Activated T-cell treated with anti-CD3 and anti-CD28 coated beads for 1 hour (primary cell): ENCODE data around the gene ODAD2.
"Not testable (repeated sequence)": the region's sequence is repeated elsewhere in the genome, so short reads cannot be mapped to it uniquely, and the experiment has no call there.

ENCODE experiments used
- DNase-seq: peaks from one replicate; pipeline ENCODE4 v3.0.0-alpha.2; 2020; ENCODE audit warnings: low read depth

The ODAD2 gene

GRCh38 chr10:27998954-27999275, at the start of gene ODAD2:
Gene ODAD2 (minus strand): TSS chr10:27999079. CDS start chr10:27995142, 3,937 bp downstream.
- DNase-seq, result peak; percentile 11

GRCh38 chr10:28047061-28047460, 48.2 kb upstream of the ODAD2 start:
- DNase-seq, result no peak

GRCh38 chr10:28046579-28046978, 47.7 kb upstream of the ODAD2 start:
- DNase-seq, result no peak

- no peak for DNase-seq
Observed at GRCh38 chr10:28043941-28044340, 45.1 kb upstream of the ODAD2 start.

GRCh38 chr10:28036587-28036986, 37.7 kb upstream of the ODAD2 start:
- no peak for DNase-seq

- DNase-seq, result no peak
Observed at GRCh38 chr10:28020993-28021982, 22.4 kb upstream of the ODAD2 start.

- DNase-seq, result no peak
Observed at GRCh38 chr10:28020080-28020860, 21.4 kb upstream of the ODAD2 start.

- DNase-seq, result no peak
Observed at GRCh38 chr10:28014651-28015050, 15.8 kb upstream of the ODAD2 start.

- DNase-seq, result no peak
Observed at GRCh38 chr10:28012990-28013515, 14.2 kb upstream of the ODAD2 start.

- no peak for DNase-seq
Observed at GRCh38 chr10:28010821-28011220, 11.9 kb upstream of the ODAD2 start.

GRCh38 chr10:28008054-28008453, 9.2 kb upstream of the ODAD2 start:
- DNase-seq, result no peak

GRCh38 chr10:28001353-28001752, 2.5 kb upstream of the ODAD2 start:
- no peak for DNase-seq

GRCh38 chr10:27998178-27998953, 513 bp downstream of the ODAD2 start:
- DNase-seq, result no peak

GRCh38 chr10:27997865-27998177, 1.1 kb downstream of the ODAD2 start:
- no peak for DNase-seq

GRCh38 chr10:27995311-27995710, 3.6 kb downstream of the ODAD2 start:
- no peak for DNase-seq

GRCh38 chr10:27989357-27989756, 9.5 kb downstream of the ODAD2 start:
- not testable (repeated sequence) for DNase-seq

GRCh38 chr10:27986821-27987220, 12.1 kb downstream of the ODAD2 start:
- no peak for DNase-seq

GRCh38 chr10:27982875-27983543, 15.9 kb downstream of the ODAD2 start:
- no peak for DNase-seq

GRCh38 chr10:27981744-27982143, 17.1 kb downstream of the ODAD2 start:
- no peak for DNase-seq

- not testable (repeated sequence) for DNase-seq
Observed at GRCh38 chr10:27970795-27971194, 28.1 kb downstream of the ODAD2 start.

- not testable (repeated sequence) for DNase-seq
Observed at GRCh38 chr10:27969931-27970330, 28.9 kb downstream of the ODAD2 start.
